Effector CD4-positive, alpha-beta T cell (primary cell): ENCODE results near the gene VASH1.

Experiments
- DNase-seq: peaks from one replicate; pipeline ENCODE4 v3.0.0-alpha.2; 2020

The VASH1 gene

GRCh38 chr14:76752744-76753143 is 8.5 kb upstream of the VASH1 start:
- no peak for DNase-seq

- DNase-seq = no peak
Measured at GRCh38 chr14:76753541-76754198, 7.6 kb upstream of the VASH1 start.

GRCh38 chr14:76754586-76754985 is 6.7 kb upstream of the VASH1 start:
- no peak for DNase-seq

- DNase-seq = no peak
Measured at GRCh38 chr14:76755610-76756370, 5.5 kb upstream of the VASH1 start.

GRCh38 chr14:76756371-76756750 is 4.9 kb upstream of the VASH1 start:
- DNase-seq = no peak

GRCh38 chr14:76759589-76759988 is 1.7 kb upstream of the VASH1 start:
- DNase-seq = no peak

- no peak for DNase-seq
Measured at GRCh38 chr14:76760331-76761135, 735 bp upstream of the VASH1 start.

- no peak for DNase-seq
Measured at GRCh38 chr14:76761960-76762410, 717 bp downstream of the VASH1 start.

- no peak for DNase-seq
Measured at GRCh38 chr14:76762411-76763095, 1.3 kb downstream of the VASH1 start.

GRCh38 chr14:76763096-76764041 is 2.1 kb downstream of the VASH1 start:
- no peak for DNase-seq

GRCh38 chr14:76765461-76765931 is 4.2 kb downstream of the VASH1 start:
- DNase-seq = no peak

- peak; percentile 78 for DNase-seq
Measured at GRCh38 chr14:76767681-76768656, 6.7 kb downstream of the VASH1 start.

- no peak for DNase-seq
Measured at GRCh38 chr14:76768671-76769500, 7.6 kb downstream of the VASH1 start.

GRCh38 chr14:76769636-76770292 is 8.5 kb downstream of the VASH1 start:
- DNase-seq = no peak

GRCh38 chr14:76770521-76771436 is 9.5 kb downstream of the VASH1 start:
- DNase-seq = no peak

- no peak for DNase-seq
Measured at GRCh38 chr14:76771437-76771980, 10.2 kb downstream of the VASH1 start.
